Loucy (cell line): Measurements from ENCODE around the gene GALNT9.

Experiments
- H2AFZ ChIP-seq: fragments of 200-600 bp; sonication (generic); 2 replicates; pipeline ENCODE4 v1.6.0; 2016; ENCODE audit warnings: antibody characterized with exemption, mild to moderate bottlenecking, low read length, moderate library complexity
- H3F3A ChIP-seq: fragments of 200-600 bp; 2 replicates; pipeline ENCODE4 v1.6.0; 2016; ENCODE audit warnings: antibody characterized with exemption, low read depth, mild to moderate bottlenecking
- H3K27me3 ChIP-seq: fragments of 200-600 bp; sonication (generic); 2 replicates; pipeline ENCODE4 v1.6.1; 2014; ENCODE audit warnings: low read length, mild to moderate bottlenecking; ENCODE audit not compliant: insufficient read depth, poor library complexity, severe bottlenecking
- H3K36me3 ChIP-seq: fragments of 200-600 bp; sonication (generic); 2 replicates; pipeline ENCODE4 v1.6.1; 2016; ENCODE audit warnings: low read length; ENCODE audit not compliant: insufficient read depth
- H3K4me1 ChIP-seq: fragments of 200-600 bp; sonication (generic); 2 replicates; pipeline ENCODE4 v1.5.1; 2014; ENCODE audit warnings: low read length, mild to moderate bottlenecking; ENCODE audit not compliant: insufficient read depth, poor library complexity, severe bottlenecking
- H3K4me2 ChIP-seq: fragments of 200-600 bp; sonication (generic); 2 replicates; pipeline ENCODE4 v1.6.0; 2014; ENCODE audit warnings: antibody characterized with exemption, low read length, low read depth, mild to moderate bottlenecking; ENCODE audit not compliant: poor library complexity, severe bottlenecking
- H3K4me3 ChIP-seq: fragments of 200-600 bp; sonication (generic); 2 replicates; pipeline ENCODE4 v1.5.1; 2014; ENCODE audit warnings: low read length, mild to moderate bottlenecking, mixed read lengths; ENCODE audit not compliant: poor library complexity, severe bottlenecking
- H3K79me2 ChIP-seq: fragments of 200-600 bp; sonication (generic); 2 replicates; pipeline ENCODE4 v1.6.1; 2014; ENCODE audit warnings: low read length; ENCODE audit not compliant: insufficient read depth
- H3K9ac ChIP-seq: fragments of 200-600 bp; sonication (generic); 2 replicates; pipeline ENCODE4 v1.6.0; 2014; ENCODE audit warnings: mild to moderate bottlenecking, low read depth, low read length, moderate library complexity; ENCODE audit not compliant: poor library complexity, severe bottlenecking
- H3K9me2 ChIP-seq: fragments of 200-600 bp; sonication (generic); replicated peaks from 2 replicates; pipeline ENCODE4 v1.6.1; 2016; ENCODE audit warnings: low read depth, low read length, mixed read lengths
- H3K9me3 ChIP-seq: fragments of 200-600 bp; sonication (generic); 2 replicates; pipeline ENCODE4 v1.6.1; 2014; ENCODE audit warnings: mild to moderate bottlenecking, antibody characterized with exemption, low read length, low read depth; ENCODE audit not compliant: insufficient read depth
- H4K20me1 ChIP-seq: fragments of 200-600 bp; sonication (generic); 2 replicates; pipeline ENCODE4 v1.6.0; 2014; ENCODE audit warnings: antibody characterized with exemption, low read length, mild to moderate bottlenecking; ENCODE audit not compliant: insufficient read depth, poor library complexity, severe bottlenecking
- CTCF ChIP-seq: fragments of 200-600 bp; sonication (generic); conservative IDR thresholded peaks from 2 replicates; pipeline ENCODE4 v1.5.1; 2014; ENCODE audit warnings: mild to moderate bottlenecking, antibody characterized with exemption, low read length
- EZH2phosphoT487 ChIP-seq: fragments of 200-600 bp; IDR thresholded peaks from 2 replicates; pipeline ENCODE4 v1.6.1; 2018; ENCODE audit warnings: antibody characterized with exemption, mild to moderate bottlenecking, moderate library complexity, borderline replicate concordance

The GALNT9 gene

GRCh38 chr12:132178801-132179401 lies 150.5 kb downstream of the GALNT9 start:
- H3F3A ChIP-seq, result no peaks in the 10 kb centered on the region
- peak overlapping the region; percentile 83 for H2AFZ ChIP-seq
- H3K9me3 ChIP-seq, result no peaks in the 10 kb centered on the region
- TF ChIP-seq EZH2phosphoT487 (no peak), CTCF (no peak)
- H3K36me3 ChIP-seq, result no peaks in the 10 kb centered on the region
- no peaks in the 10 kb centered on the region for H3K9me2 ChIP-seq
- H3K79me2 ChIP-seq, result no peaks in the 10 kb centered on the region
- no peaks in the 10 kb centered on the region for H3K27me3 ChIP-seq
- peak overlapping the region; percentile 7 for H3K9ac ChIP-seq
- H4K20me1 ChIP-seq, result no peaks in the 10 kb centered on the region
- H3K4me2 ChIP-seq, result peak overlapping the region; percentile 79
- H3K4me3 ChIP-seq, result peak overlapping the region; percentile 62
- H3K4me1 ChIP-seq, result peaks cover 17% of the 10 kb centered on the region

GRCh38 chr12:132178316-132178715 lies 151.1 kb downstream of the GALNT9 start:
- no peak for TF ChIP-seq EZH2phosphoT487
- no peaks in the 10 kb centered on the region for H3K36me3 ChIP-seq
- H3F3A ChIP-seq, result no peaks in the 10 kb centered on the region
- peak overlapping the region; percentile 7 for H3K9ac ChIP-seq
- H3K79me2 ChIP-seq, result no peaks in the 10 kb centered on the region
- H3K4me2 ChIP-seq, result peak overlapping the region; percentile 79
- no peaks in the 10 kb centered on the region for H3K27me3 ChIP-seq
- no peaks in the 10 kb centered on the region for H3K9me3 ChIP-seq
- no peaks in the 10 kb centered on the region for H3K9me2 ChIP-seq
- peaks cover 17% of the 10 kb centered on the region for H3K4me1 ChIP-seq
- H4K20me1 ChIP-seq, result no peaks in the 10 kb centered on the region
- H3K4me3 ChIP-seq, result peak overlapping the region; percentile 62
- H2AFZ ChIP-seq, result no peak overlapping the region

- Histone ChIP-seq H3K36me3 (no peaks in the 10 kb centered on the region), H3K4me2 (no peak overlapping the region), H3K79me2 (no peaks in the 10 kb centered on the region), H3K27me3 (no peaks in the 10 kb centered on the region), H2AFZ (no peak overlapping the region), H3K9ac (no peak overlapping the region), H3K9me2 (no peaks in the 10 kb centered on the region), H3F3A (no peaks in the 10 kb centered on the region), H3K4me1 (peaks cover 24% of the 10 kb centered on the region), H3K4me3 (no peak overlapping the region), H4K20me1 (no peaks in the 10 kb centered on the region), H3K9me3 (no peaks in the 10 kb centered on the region)
- no peak for TF ChIP-seq CTCF
- TF ChIP-seq EZH2phosphoT487, result no peak
Measured at GRCh38 chr12:132176920-132177551, 152.4 kb downstream of the GALNT9 start.
